ENCODE results near the gene CRYBB1.
"Not testable (repeated sequence)": the region's sequence is repeated elsewhere in the genome, so short reads cannot be mapped to it uniquely, and the experiment has no call there.

The CRYBB1 gene

GRCh38 chr22:26614322-26614721, 3.5 kb downstream of the CRYBB1 start:
- Histone ChIP-seq H3K4me2 (ENCODE audit: low read length) (no peak overlapping the region), H2BK120ac (ENCODE audit: insufficient read depth, low read length, poor library complexity) (no peak overlapping the region), H4K8ac (ENCODE audit: low read depth, low read length) (no peak overlapping the region), H3K36me3 (ENCODE audit: control insufficient read depth in 1 of 2, insufficient read depth in 2 of 2, low read length in 2 of 2) (no peaks in the 10 kb centered on the region), H3K9ac (ENCODE audit: low read length) (no peak overlapping the region), H3K4me3 (ENCODE audit: low read depth, low read length) (no peak overlapping the region), H4K12ac (ENCODE audit: low read depth, low read length) (no peak overlapping the region), H3K18ac (ENCODE audit: low read length) (no peak overlapping the region), H2BK5ac (ENCODE audit: low read depth, low read length, poor library complexity) (no peak overlapping the region), H3K79me2 (ENCODE audit: control insufficient read depth, insufficient read depth, low read length, poor library complexity) (no peaks in the 10 kb centered on the region), H3K27me3 (ENCODE audit: insufficient read depth, low read length) (no peaks in the 10 kb centered on the region), H3K4ac (ENCODE audit: low read depth, low read length) (no peak overlapping the region), H3K23ac (ENCODE audit: low read length) (no peak overlapping the region), H3K27ac (ENCODE audit: low read depth, low read length) (no peak overlapping the region), H3K79me1 (ENCODE audit: low read length) (no peaks in the 10 kb centered on the region), H3K4me1 (ENCODE audit: control insufficient read depth in 1 of 2, insufficient read depth in 2 of 2, low read length in 2 of 2) (no peaks in the 10 kb centered on the region), H2AFZ (ENCODE audit: insufficient read depth, low read length, poor library complexity) (no peak overlapping the region), H2BK12ac (ENCODE audit: low read length) (no peak overlapping the region), H3K9me3 (ENCODE audit: insufficient read depth, low read depth, low read length) (peaks cover 2% of the 10 kb centered on the region), H4K91ac (ENCODE audit: low read depth, low read length) (no peak overlapping the region), H2AK5ac (ENCODE audit: low read length) (no peak overlapping the region), H3K14ac (ENCODE audit: low read length) (no peak overlapping the region)
- no peak for DNase-seq
- WGBS (ENCODE audit: extremely low coverage, insufficient coverage, insufficient read length): no CpG with 5 or more reads among the region's 14 CpGs

GRCh38 chr22:26613753-26614152, 4.1 kb downstream of the CRYBB1 start:
- H3K9me3 ChIP-seq (ENCODE audit: insufficient read depth, low read depth, low read length); H3K27ac ChIP-seq (ENCODE audit: low read depth, low read length); H3K18ac ChIP-seq (ENCODE audit: low read length); H3K4me1 ChIP-seq (ENCODE audit: control insufficient read depth in 1 of 2, insufficient read depth in 2 of 2, low read length in 2 of 2); H2AFZ ChIP-seq (ENCODE audit: insufficient read depth, low read length, poor library complexity); H2BK120ac ChIP-seq (ENCODE audit: insufficient read depth, low read length, poor library complexity); H3K4me2 ChIP-seq (ENCODE audit: low read length); H3K4ac ChIP-seq (ENCODE audit: low read depth, low read length); H2BK5ac ChIP-seq (ENCODE audit: low read depth, low read length, poor library complexity); DNase-seq; H3K79me2 ChIP-seq (ENCODE audit: control insufficient read depth, insufficient read depth, low read length, poor library complexity); H3K36me3 ChIP-seq (ENCODE audit: control insufficient read depth in 1 of 2, insufficient read depth in 2 of 2, low read length in 2 of 2); H3K4me3 ChIP-seq (ENCODE audit: low read depth, low read length); H3K9ac ChIP-seq (ENCODE audit: low read length); H4K12ac ChIP-seq (ENCODE audit: low read depth, low read length); H3K14ac ChIP-seq (ENCODE audit: low read length); H4K91ac ChIP-seq (ENCODE audit: low read depth, low read length); H4K8ac ChIP-seq (ENCODE audit: low read depth, low read length); H3K23ac ChIP-seq (ENCODE audit: low read length); H3K27me3 ChIP-seq (ENCODE audit: insufficient read depth, low read length); H2AK5ac ChIP-seq (ENCODE audit: low read length); H3K79me1 ChIP-seq (ENCODE audit: low read length); H2BK12ac ChIP-seq (ENCODE audit: low read length): not testable (repeated sequence)
- WGBS (ENCODE audit: extremely low coverage, insufficient coverage, insufficient read length): no CpG with 5 or more reads among the region's 10 CpGs

GRCh38 chr22:26612652-26613051, 5.2 kb downstream of the CRYBB1 start:
- no CpG with 5 or more reads among the region's 4 CpGs for WGBS (ENCODE audit: extremely low coverage, insufficient coverage, insufficient read length)
- H2BK120ac ChIP-seq (ENCODE audit: insufficient read depth, low read length, poor library complexity): no peak overlapping the region

GRCh38 chr22:26610996-26611395, 6.8 kb downstream of the CRYBB1 start:
- Histone ChIP-seq H3K14ac (ENCODE audit: low read length) (no peak overlapping the region), H3K4me2 (ENCODE audit: low read length) (no peak overlapping the region), H2BK120ac (ENCODE audit: insufficient read depth, low read length, poor library complexity) (no peak overlapping the region), H3K9me3 (ENCODE audit: insufficient read depth, low read depth, low read length) (peaks cover 1% of the 10 kb centered on the region), H3K23ac (ENCODE audit: low read length) (no peak overlapping the region), H2BK12ac (ENCODE audit: low read length) (no peak overlapping the region), H3K4ac (ENCODE audit: low read depth, low read length) (no peak overlapping the region), H4K91ac (ENCODE audit: low read depth, low read length) (no peak overlapping the region), H4K12ac (ENCODE audit: low read depth, low read length) (no peak overlapping the region), H3K27me3 (ENCODE audit: insufficient read depth, low read length) (no peaks in the 10 kb centered on the region), H2BK5ac (ENCODE audit: low read depth, low read length, poor library complexity) (no peak overlapping the region), H3K36me3 (ENCODE audit: control insufficient read depth in 1 of 2, insufficient read depth in 2 of 2, low read length in 2 of 2) (no peaks in the 10 kb centered on the region), H3K9ac (ENCODE audit: low read length) (no peak overlapping the region), H3K79me1 (ENCODE audit: low read length) (no peaks in the 10 kb centered on the region), H3K4me3 (ENCODE audit: low read depth, low read length) (no peak overlapping the region), H3K4me1 (ENCODE audit: control insufficient read depth in 1 of 2, insufficient read depth in 2 of 2, low read length in 2 of 2) (no peaks in the 10 kb centered on the region), H4K8ac (ENCODE audit: low read depth, low read length) (no peak overlapping the region), H2AK5ac (ENCODE audit: low read length) (no peak overlapping the region), H3K18ac (ENCODE audit: low read length) (no peak overlapping the region), H3K79me2 (ENCODE audit: control insufficient read depth, insufficient read depth, low read length, poor library complexity) (no peaks in the 10 kb centered on the region), H3K27ac (ENCODE audit: low read depth, low read length) (no peak overlapping the region), H2AFZ (ENCODE audit: insufficient read depth, low read length, poor library complexity) (no peak overlapping the region)
- DNase-seq: no peak
- no CpG with 5 or more reads among the region's 2 CpGs for WGBS (ENCODE audit: extremely low coverage, insufficient coverage, insufficient read length)

More at GRCh38 chr22:26612652-26613051, 5.2 kb downstream of the CRYBB1 start:
- no peaks in the 10 kb centered on the region for H3K79me1 ChIP-seq (ENCODE audit: low read length)
- no peaks in the 10 kb centered on the region for H3K79me2 ChIP-seq (ENCODE audit: control insufficient read depth, insufficient read depth, low read length, poor library complexity)
- no peak overlapping the region for H3K27ac ChIP-seq (ENCODE audit: low read depth, low read length)
- H3K18ac ChIP-seq (ENCODE audit: low read length): no peak overlapping the region
- H4K8ac ChIP-seq (ENCODE audit: low read depth, low read length): no peak overlapping the region
- H3K27me3 ChIP-seq (ENCODE audit: insufficient read depth, low read length): no peaks in the 10 kb centered on the region
- DNase-seq: no peak
- no peak overlapping the region for H2AK5ac ChIP-seq (ENCODE audit: low read length)
- H3K36me3 ChIP-seq (ENCODE audit: control insufficient read depth in 1 of 2, insufficient read depth in 2 of 2, low read length in 2 of 2): no peaks in the 10 kb centered on the region
- H2BK12ac ChIP-seq (ENCODE audit: low read length): no peak overlapping the region
- no peak overlapping the region for H2BK5ac ChIP-seq (ENCODE audit: low read depth, low read length, poor library complexity)
- no peak overlapping the region for H3K9ac ChIP-seq (ENCODE audit: low read length)
- no peaks in the 10 kb centered on the region for H3K4me1 ChIP-seq (ENCODE audit: control insufficient read depth in 1 of 2, insufficient read depth in 2 of 2, low read length in 2 of 2)
- no peak overlapping the region for H3K4ac ChIP-seq (ENCODE audit: low read depth, low read length)
- H4K12ac ChIP-seq (ENCODE audit: low read depth, low read length): no peak overlapping the region
- no peak overlapping the region for H2AFZ ChIP-seq (ENCODE audit: insufficient read depth, low read length, poor library complexity)
- no peak overlapping the region for H3K14ac ChIP-seq (ENCODE audit: low read length)
- peak overlapping the region; percentile 37 for H3K23ac ChIP-seq (ENCODE audit: low read length)
- H3K4me3 ChIP-seq (ENCODE audit: low read depth, low read length): no peak overlapping the region
- peaks cover 2% of the 10 kb centered on the region for H3K9me3 ChIP-seq (ENCODE audit: insufficient read depth, low read depth, low read length)
- H3K4me2 ChIP-seq (ENCODE audit: low read length): no peak overlapping the region
- H4K91ac ChIP-seq (ENCODE audit: low read depth, low read length): no peak overlapping the region
